VCaP (cell line): ENCODE measurements around the gene ITGAD.

Experiments
- H3K27ac ChIP-seq: fragments of 450-650 bp; 2 replicates; pipeline ENCODE4 v1.5.1; 2017
- CTCF ChIP-seq: fragments of 450-650 bp; conservative IDR thresholded peaks from 2 replicates; pipeline ENCODE4 v1.5.1; 2017; ENCODE audit warnings: mild to moderate bottlenecking, moderate library complexity

ITGAD gene

GRCh38 chr16:31352376-31353115 is 40.6 kb upstream of the ITGAD start:
- no peak for TF ChIP-seq CTCF
- no peak overlapping the region for H3K27ac ChIP-seq

GRCh38 chr16:31354394-31355291 is 38.5 kb upstream of the ITGAD start, which contains the start of gene ITGAX:
Gene ITGAX, plus strand, starts transcription at chr16:31355176. Its CDS starts 79 bp downstream, at chr16:31355255.
- TF ChIP-seq CTCF = no peak
- H3K27ac ChIP-seq = no peak within 1 kb of the TSS

DNA sequence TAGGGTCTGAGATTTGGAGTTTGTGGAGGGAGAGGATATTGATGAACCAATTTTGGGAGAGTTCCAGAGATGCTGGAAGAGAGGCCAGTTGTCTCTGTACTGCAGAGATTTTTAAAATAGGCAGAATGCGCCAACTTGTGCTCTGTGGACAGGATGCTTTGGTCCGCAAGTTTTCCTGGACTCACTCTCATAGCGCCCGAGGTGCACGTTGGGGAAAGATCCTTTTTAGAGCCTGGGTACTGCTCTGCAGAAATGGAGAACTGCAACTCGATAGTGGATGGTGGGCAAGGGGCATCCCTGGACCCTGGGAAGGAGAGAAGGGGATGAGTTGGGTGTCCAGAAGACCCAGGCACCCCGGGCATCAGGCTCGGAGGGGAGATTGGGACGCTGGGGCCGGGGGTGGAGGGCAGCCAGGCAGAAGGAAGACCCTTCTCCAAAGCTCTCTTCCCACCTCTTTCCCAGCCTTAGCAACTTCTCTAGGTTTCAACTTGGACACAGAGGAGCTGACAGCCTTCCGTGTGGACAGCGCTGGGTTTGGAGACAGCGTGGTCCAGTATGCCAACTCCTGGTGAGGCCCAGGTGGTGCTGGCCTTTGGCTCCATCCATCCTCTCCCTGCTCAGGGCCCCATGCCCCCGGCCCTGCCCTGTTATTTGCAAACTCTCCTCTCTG is 37.6 kb upstream of the ITGAD start:
- TF ChIP-seq CTCF = no peak
- no peak overlapping the region for H3K27ac ChIP-seq

GRCh38 chr16:31356566-31357323 is 36.4 kb upstream of the ITGAD start:
- no peak for TF ChIP-seq CTCF
- H3K27ac ChIP-seq = no peak overlapping the region

- no peak overlapping the region for H3K27ac ChIP-seq
- TF ChIP-seq CTCF = no peak
Measured at GRCh38 chr16:31357324-31358109, 35.6 kb upstream of the ITGAD start.

- H3K27ac ChIP-seq = no peak overlapping the region
- TF ChIP-seq CTCF = no peak
Measured at GRCh38 chr16:31360251-31360650, 32.9 kb upstream of the ITGAD start.
